Right hindlimb (tissue), 1 donor: Measurements from ENCODE around the gene HIC1.

Experiments
- DNase-seq: peaks from one replicate; pipeline ENCODE4 v3.0.0-alpha.2; 2018

HIC1 gene

DNA sequence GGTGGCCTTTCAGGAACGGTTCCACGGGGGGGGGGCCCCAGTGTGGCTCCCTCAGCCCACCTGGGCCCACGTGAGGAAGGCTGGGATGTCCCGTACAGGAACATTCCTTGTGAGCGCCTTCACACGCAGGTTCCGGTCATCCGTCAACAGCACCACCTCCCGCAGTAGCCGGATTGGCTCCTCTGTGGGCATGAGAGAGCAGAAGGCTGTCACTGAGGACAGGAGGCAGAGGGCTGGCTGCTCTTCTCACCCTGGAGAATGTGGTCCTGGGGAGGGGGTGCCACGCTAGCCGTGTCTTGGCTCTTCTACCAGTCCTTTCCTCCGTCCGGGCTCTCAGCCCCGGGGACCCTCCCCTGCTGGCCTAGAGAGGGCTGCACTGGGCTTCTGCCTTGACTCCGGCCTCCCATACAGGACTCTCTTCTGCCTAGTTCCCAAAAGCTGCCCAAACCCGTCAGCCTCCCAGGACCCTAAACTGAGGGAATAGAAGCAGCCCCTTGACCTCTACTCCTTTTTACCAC, 6.6 kb downstream of the HIC1 start:
- DNase-seq = no peak

GRCh38 chr17:2062571-2063183, 7.8 kb downstream of the HIC1 start:
- peak; percentile 76 for DNase-seq

DNA sequence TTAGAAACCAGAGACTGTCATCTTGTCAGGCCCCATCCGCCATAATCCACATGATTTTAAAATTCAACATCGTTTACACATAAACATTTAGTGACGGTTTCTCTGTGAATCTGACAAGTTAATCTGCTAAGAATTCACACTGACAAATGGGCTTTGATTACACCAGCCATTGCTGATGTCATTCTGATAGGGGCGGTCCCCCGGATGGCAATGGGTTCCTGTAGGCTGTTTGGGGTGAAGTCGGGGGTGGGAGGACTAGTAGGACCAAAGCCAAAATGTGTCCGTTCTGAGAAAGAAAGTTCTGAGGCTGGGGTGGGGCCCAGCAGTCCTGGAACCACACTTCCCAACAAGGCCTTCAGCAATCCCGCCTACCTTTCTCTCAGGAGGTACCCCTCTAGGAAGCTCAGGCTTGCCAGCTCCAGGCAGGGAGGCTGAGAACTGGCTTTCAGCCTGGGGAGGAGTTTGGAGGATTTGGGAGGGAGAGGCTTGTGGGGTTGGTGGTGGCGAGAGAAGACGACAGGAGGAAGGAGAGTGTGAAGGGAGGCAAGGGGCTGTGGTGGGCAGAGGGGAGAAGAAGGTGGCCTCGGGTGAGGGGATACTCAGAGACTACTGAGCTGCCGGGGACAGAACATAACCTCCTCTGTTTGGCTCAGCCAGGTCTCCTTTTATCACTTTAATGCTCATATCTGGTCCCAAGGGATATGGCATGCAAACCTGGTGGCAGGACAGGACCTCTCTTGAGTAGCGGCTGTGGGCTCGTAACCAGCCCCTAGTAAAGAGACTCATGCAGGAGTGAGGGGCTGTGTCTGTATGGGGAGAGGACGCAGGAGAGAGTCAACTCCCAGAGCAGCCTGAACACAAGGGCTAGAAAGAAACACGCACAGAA, 8.6 kb downstream of the HIC1 start:
- DNase-seq = peak; percentile 51

- DNase-seq = no peak
Observed at GRCh38 chr17:2064147-2064489, 9.2 kb downstream of the HIC1 start.

GRCh38 chr17:2064520-2064971, 9.6 kb downstream of the HIC1 start:
- peak; percentile 44 for DNase-seq

DNA sequence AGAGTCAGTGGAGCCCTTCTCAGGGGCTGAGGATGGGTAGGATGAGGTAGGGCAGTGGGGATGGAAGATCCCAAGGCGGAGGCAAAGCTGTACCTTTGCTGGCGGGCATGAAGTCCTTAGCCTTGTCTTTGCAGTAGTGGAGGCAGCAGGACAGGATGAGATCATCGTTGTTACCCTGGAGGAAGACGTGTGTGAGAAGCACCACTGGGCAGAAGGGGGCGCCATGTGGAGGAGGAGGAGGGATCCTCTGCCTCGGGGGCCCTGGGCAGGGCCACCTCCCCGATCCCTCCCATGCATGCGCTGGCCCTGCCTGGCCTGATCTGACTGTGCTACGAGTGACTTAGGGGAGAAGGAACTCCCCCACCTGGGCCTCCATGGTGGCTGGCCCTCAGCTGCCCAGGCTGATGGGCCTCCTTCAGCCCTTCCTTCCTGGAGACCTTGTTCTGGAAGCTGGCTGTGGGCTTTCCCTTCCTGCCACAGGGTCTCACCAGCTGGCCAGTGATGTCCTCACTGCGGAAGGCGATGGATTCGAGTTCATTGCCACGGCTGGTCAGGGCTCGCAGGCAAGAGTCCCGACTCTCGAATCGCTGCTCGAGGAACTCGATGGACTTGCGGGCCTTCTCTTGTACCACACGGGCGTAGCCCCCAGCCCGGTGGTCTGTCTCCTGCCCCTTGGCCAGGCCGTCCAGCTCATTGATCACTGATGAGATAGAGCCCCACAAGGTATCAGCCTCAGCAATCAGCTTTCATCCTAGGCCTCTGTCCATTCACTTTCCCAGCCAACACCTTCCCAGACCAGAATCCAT, 10.3 kb downstream of the HIC1 start:
- DNase-seq = peak; percentile 74

DNA sequence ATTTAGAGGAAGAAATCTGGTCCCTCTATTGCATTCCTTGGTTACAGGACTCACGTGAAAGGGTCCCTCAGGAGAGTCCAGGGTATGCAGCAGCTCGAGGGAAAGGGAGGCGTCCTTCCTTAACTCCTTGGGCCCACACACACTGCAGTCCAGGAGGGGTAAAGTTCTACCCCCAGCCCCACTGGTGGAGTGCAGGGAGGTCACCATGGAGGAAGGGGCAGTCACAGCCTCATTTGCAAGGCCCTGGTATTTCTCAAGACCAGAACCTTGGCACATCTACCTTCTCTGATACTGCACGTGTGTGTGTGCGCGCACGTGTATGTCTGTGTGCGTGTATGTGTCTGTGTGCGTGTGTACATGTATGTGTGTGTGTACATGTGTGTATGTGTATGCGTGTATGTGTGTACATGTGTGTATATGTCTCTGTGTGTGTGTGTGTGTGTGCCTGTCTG, 11.1 kb downstream of the HIC1 start:
- DNase-seq = peak; percentile 37

DNA sequence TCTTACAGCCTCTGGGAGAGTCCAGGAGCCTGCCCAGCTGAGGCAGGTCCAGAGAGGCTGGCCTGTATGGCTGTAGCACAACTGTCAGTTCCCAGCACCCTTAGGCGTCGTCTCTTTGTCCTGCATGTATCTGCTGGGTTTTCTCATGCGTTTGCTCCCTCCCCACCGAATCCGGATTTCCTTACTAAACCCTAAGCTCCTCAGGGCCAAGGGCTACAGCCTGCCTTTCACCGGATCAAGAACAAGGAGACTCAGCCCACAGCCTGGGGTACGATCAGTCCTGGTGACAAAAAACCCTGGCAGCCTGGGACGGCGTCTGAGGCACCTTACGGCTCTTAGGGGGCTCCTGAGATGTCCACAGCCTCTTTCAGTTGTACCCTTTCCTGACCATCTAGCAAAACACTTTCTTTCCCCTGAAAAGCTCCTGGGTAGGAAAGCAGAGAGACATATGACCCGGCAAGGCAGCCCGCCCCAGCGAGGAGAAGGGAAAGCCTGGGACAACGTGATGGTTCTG, 12.2 kb downstream of the HIC1 start:
- DNase-seq = no peak

DNA sequence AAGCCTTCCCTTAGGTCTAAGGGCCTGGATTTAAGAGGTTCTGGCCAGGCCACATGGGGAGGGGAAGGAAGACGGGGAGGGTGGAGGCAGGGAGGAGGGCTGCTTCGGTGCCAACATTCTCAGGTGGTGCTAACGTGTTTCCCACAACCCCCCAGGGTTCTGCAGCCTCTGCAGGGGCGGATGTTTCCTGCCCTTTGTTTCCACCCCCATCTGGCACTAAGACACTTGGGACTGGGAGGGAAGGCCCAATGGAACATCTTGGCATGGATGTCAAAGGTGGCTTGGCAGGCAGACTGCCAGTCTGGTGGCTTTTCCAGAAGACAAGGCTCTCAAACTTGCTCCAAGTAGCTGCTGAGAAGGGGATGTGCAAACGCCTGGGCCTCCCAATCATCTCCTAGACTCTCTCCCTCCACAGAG, 12.7 kb downstream of the HIC1 start:
- DNase-seq = peak; percentile 50

- no peak for DNase-seq
Observed at GRCh38 chr17:2068031-2068518, 13.2 kb downstream of the HIC1 start.

DNA sequence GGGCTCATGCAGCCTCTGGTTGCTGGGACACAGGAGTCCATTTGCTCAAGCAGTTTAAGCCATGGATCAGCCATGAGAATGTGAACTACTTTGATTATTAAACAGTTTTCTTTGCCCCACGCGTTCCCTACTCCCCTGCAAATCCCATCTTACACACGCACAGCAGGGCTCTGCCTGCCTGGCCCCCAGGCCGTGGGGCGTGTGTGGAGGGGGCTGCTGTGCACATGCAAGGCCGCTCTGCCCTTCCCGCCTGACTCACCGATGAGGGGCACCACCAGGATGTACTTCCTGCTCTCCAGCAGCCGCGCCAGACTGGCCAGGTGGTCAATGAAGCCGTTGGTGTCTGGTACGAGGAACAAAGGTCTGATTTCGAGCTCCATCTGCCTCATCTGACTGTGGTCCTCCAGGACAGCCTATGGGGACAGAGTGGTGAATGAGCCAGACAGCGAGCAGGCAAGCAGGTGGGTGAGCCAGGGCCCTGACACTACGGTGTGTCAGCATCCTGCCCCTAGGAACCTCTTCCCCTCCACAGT, 13.7 kb downstream of the HIC1 start:
- DNase-seq = no peak

DNA sequence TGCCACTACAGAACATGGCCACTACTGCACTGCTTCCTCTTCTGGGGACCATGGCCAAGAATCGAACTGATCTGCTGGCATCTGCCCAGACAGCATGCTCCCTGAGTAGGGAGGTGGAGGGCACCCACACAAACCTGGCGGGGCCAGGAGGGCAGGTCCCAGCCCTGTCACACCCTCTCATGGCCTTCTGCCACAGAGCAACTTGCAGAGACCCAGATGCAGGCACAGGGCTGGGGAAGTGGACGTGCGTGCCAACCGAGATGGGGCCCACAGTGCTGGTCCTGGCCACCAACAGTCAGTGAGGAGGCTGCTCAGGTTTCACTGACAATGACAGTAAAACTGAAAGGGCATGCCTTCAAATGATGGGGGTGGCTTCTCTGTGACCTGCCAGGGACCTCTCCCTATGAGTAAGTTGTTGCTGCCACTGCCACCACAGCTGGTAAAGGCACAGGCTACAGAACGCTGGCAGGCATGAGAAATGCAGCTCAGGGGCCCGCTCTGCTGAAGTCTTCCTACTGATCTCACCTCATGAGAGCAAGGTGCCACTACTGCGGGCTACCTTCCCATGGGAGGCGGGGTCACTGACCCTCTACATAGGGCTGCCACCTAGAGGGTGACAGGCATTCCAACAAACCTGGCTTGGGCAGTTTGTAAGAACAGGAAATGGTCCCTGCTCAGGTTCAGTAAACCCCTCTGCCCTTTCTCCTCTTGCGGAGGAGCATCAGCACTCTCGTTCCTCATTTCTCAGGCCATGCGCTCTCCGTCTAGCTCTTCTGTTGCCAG, 15.5 kb downstream of the HIC1 start:
- no peak for DNase-seq

GRCh38 chr17:2071024-2071385, 16.1 kb downstream of the HIC1 start:
- DNase-seq = no peak

GRCh38 chr17:2071455-2072281, 16.8 kb downstream of the HIC1 start:
- DNase-seq = peak; percentile 68

GRCh38 chr17:2074919-2075318, 20.0 kb downstream of the HIC1 start:
- DNase-seq = no peak

- DNase-seq = peak; percentile 93
Observed at GRCh38 chr17:2075336-2076086, 20.6 kb downstream of the HIC1 start.

DNA sequence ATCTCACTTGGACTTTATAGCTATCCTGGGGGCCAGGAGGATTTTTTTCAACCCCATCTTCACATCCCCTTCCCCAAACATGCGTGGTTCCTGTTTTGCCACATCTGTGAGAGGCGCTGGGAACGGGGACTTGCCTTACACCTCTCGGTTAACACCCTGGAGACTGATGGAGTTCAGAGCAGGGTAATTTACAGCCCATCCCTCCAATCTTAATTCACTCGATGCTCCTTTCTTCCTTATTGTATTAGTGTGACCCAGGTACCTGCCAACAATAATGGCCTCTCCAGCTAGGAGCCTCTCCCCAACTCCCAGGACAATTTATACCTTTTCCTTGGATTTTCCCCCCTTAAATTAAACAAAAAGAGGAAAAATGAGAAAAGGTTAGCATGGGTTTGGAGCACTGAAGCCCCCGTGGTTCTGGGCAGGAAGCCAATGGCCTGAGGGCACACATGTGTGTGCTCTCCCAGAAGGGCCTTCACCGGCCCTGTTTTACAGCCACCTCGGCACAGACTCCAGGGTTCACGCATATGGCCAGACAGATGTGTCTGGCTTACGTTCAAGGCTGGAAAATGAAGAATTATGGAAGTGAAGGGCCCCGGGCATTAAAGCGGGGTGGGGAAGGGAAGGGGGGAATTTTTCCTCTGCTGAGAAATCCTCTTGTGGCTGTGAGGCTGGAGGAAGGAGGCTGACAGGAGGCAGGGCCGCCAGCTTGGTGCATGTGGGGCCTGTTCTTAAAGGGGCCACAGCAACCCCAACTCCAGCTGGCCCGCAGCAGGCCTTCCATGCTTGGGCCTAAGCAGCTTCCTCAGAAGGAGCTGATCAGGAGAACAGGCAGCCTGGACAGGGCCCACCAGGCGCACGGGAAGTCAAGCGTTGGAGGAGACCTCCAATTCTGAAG, 21.4 kb downstream of the HIC1 start:
- peak; percentile 79 for DNase-seq

DNA sequence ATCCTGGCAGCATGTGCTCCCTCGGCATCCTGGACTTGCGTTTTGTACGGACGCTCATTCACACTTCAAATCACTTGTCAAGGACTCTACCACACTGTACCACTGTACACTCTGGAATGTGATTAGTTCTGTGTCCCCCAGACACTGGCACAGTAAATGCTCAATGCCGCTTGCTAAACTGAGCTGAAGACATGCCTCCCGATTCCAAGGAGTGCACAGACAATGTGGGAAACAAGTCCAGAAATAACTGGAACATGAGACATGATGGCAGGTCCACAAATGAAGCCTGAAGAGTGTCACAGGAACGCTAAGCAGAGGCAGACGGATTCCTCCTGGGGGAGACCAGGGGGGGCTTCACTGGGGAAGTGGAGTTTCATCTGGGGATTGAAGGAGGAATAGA, 22.1 kb downstream of the HIC1 start:
- DNase-seq = no peak

GRCh38 chr17:2081564-2081963, 26.7 kb downstream of the HIC1 start:
- DNase-seq = no peak
